K562 (cell line): ENCODE data around the gene OR2AT4. TPM values are rescaled to one million over a fixed set of nuclear protein-coding genes. Genes with fewer than 3 reads are reported as not detected.

Experiments used
- ATF1 ChIP-seq, 2 experiments: fragments of 450-650 bp in 1 of 2; IDR thresholded peaks; 2 replicates each; pipeline ENCODE4 v1.6.1; 2016; ENCODE audit warnings: missing compliant biosample characterization in 1 of 2, missing genetic modification characterization in 1 of 2
- CREB1 ChIP-seq, 2 experiments: sonication (generic) in 1 of 2; formaldehyde crosslinking in 1 of 2; IDR thresholded peaks; 2 replicates each; pipeline versions ENCODE4 v1.6.1 to v1.8.0; 2012 to 2022; ENCODE audit warnings: inconsistent platforms in 1 of 2, mild to moderate bottlenecking in 1 of 2, missing genetic modification reagents in 1 of 2, moderate library complexity in 1 of 2
- CREM ChIP-seq: IDR thresholded peaks from 2 replicates; pipeline ENCODE4 v1.6.1; 2014; ENCODE audit warnings: antibody characterized with exemption, low read depth
- DPF2 ChIP-seq: fragments of 450-650 bp; IDR thresholded peaks from 2 replicates; pipeline ENCODE4 v1.6.1; 2016
- EP300 ChIP-seq: IDR thresholded peaks from 2 replicates; pipeline ENCODE4 v1.6.1; 2012; ENCODE audit warnings: low read length, improper control_type of control experiment
- ESRRB ChIP-seq: fragments of 250-450 bp; sonication (Bioruptor Pico); IDR thresholded peaks from 2 replicates; pipeline ENCODE4 v1.5.0; 2020; ENCODE audit warnings: mild to moderate bottlenecking, moderate library complexity, borderline replicate concordance
- MEIS2 ChIP-seq: fragments of 450-650 bp; IDR thresholded peaks from 2 replicates; pipeline ENCODE4 v1.6.1; 2014; ENCODE audit warnings: mild to moderate bottlenecking; ENCODE audit not compliant: partially characterized antibody
- MLLT1 ChIP-seq, 2 experiments: fragments of 450-650 bp; IDR thresholded peaks; 2 replicates each; pipeline ENCODE4 v1.6.1; 2016
- MNT ChIP-seq, 2 experiments: fragments of 450-650 bp; conservative IDR thresholded peaks; 2 replicates each; pipeline ENCODE4 v1.6.1; 2017; ENCODE audit warnings: mild to moderate bottlenecking in 2 of 2, moderate library complexity in 2 of 2
- NEUROD1 ChIP-seq: fragments of 150-350 bp; IDR thresholded peaks from 2 replicates; pipeline ENCODE4 v1.6.1; 2014; ENCODE audit warnings: borderline replicate concordance, low read length, low read depth; ENCODE audit not compliant: partially characterized antibody
- NR2F6 ChIP-seq: fragments of 450-650 bp; formaldehyde crosslinking; IDR thresholded peaks from 2 replicates; pipeline ENCODE4 v1.4.0; 2020; ENCODE audit warnings: mild to moderate bottlenecking
- NUFIP1 ChIP-seq: fragments of 450-650 bp; IDR thresholded peaks from 2 replicates; pipeline ENCODE4 v1.6.1; 2018; ENCODE audit not compliant: partially characterized antibody
- SIN3A ChIP-seq, 2 experiments: fragments of 150-350 bp in 1 of 2; IDR thresholded peaks; 2 replicates each; pipeline ENCODE4 v1.6.1; 2011 to 2016; ENCODE audit warnings: borderline replicate concordance in 2 of 2, low read depth in 2 of 2, low read length in 2 of 2, mild to moderate bottlenecking in 2 of 2, moderate library complexity in 2 of 2; ENCODE audit not compliant: control insufficient read depth in 1 of 2
- TEAD4 ChIP-seq, 2 experiments: sonication (generic) in 1 of 2; formaldehyde crosslinking in 1 of 2; IDR thresholded peaks; 2 replicates each; pipeline versions ENCODE4 v1.6.1 to v1.8.0; 2012 to 2022; ENCODE audit warnings: borderline replicate concordance in 1 of 2, inconsistent platforms in 1 of 2, low read length in 1 of 2, mild to moderate bottlenecking in 1 of 2, missing genetic modification reagents in 1 of 2
- TOE1 ChIP-seq, 2 experiments: fragments of 450-650 bp in 1 of 2; sonication (generic) in 1 of 2; formaldehyde crosslinking in 1 of 2; IDR thresholded peaks; 2 replicates each; pipeline versions ENCODE4 v1.7.1 to v1.8.0; 2016 to 2022; ENCODE audit warnings: borderline replicate concordance in 2 of 2, mild to moderate bottlenecking in 2 of 2, antibody characterized with exemption in 1 of 2, inconsistent platforms in 1 of 2, low read depth in 1 of 2, missing genetic modification reagents in 1 of 2, moderate library complexity in 1 of 2
- ZBED1 ChIP-seq: IDR thresholded peaks from 2 replicates; pipeline ENCODE4 v1.6.1; 2014
- ZC3H11A ChIP-seq: IDR thresholded peaks from 2 replicates; pipeline ENCODE4 v1.6.1; 2012; ENCODE audit warnings: low read depth, low read length, improper control_type of control experiment
- ZFP36 ChIP-seq: fragments of 150-350 bp; IDR thresholded peaks from 2 replicates; pipeline ENCODE4 v1.6.1; 2018; ENCODE audit warnings: low read length, low read depth; ENCODE audit not compliant: partially characterized antibody
- ZKSCAN3 ChIP-seq: fragments of 250-450 bp; sonication (Bioruptor Pico); IDR thresholded peaks from 2 replicates; pipeline ENCODE4 v1.4.0; 2020
- ZNF134 ChIP-seq: fragments of 250-450 bp; sonication (Bioruptor Pico); conservative IDR thresholded peaks from 2 replicates; pipeline ENCODE4 v1.4.0; 2020
- ZNF274 ChIP-seq: IDR thresholded peaks from 2 replicates; pipeline ENCODE4 v1.6.1; 2011; ENCODE audit warnings: low read depth, mild to moderate bottlenecking, low read length, moderate library complexity, borderline replicate concordance
- ZNF277 ChIP-seq: fragments of 250-450 bp; sonication (Bioruptor Pico); IDR thresholded peaks from 2 replicates; pipeline ENCODE4 v1.8.0; 2022; ENCODE audit warnings: inconsistent platforms, mild to moderate bottlenecking, moderate library complexity, borderline replicate concordance
- ZNF311 ChIP-seq: fragments of 250-450 bp; sonication (Bioruptor Pico); IDR thresholded peaks from 2 replicates; pipeline ENCODE4 v1.4.0; 2020; ENCODE audit warnings: mild to moderate bottlenecking, moderate library complexity
- ZNF384 ChIP-seq: IDR thresholded peaks from 2 replicates; pipeline ENCODE4 v1.6.1; 2012; ENCODE audit warnings: low read depth, low read length, improper control_type of control experiment
- ZNF764 ChIP-seq: fragments of 250-450 bp; sonication (Bioruptor Pico); IDR thresholded peaks from 2 replicates; pipeline ENCODE4 v1.4.0; 2020; ENCODE audit warnings: low read depth, mild to moderate bottlenecking, moderate library complexity
- polyA plus RNA-seq, 8 experiments: library from polyadenylated mRNA; depleted of rRNA in 4 of 8; stranded (reverse) in 5 of 8; unstranded in 3 of 8; fragments of >200 nt; fragmentation: Nextera tagmentation in 2 of 8; fragmentation: Illumina TruSeq in 1 of 8; extraction: Ambion mirVana in 2 of 8; extraction: Trizol in 1 of 8; gene quantifications; 2 replicates each; pipeline versions ENCODE4 v1.2.1 to v1.2.3, GENCODE V29; 2011 to 2014; ENCODE audit warnings: inconsistent platforms in 1 of 8, missing spikeins in 1 of 8
- total RNA-seq, 7 experiments: library from RNA; depleted of rRNA in 6 of 7; stranded (reverse); fragments of >200 nt in 6 of 7; fragmentation: Illumina TruSeq in 2 of 7; extraction: Trizol in 2 of 7; gene quantifications; 2 replicates each; pipeline versions ENCODE4 v1.2.1 to v1.2.3, GENCODE V29; 2011 to 2021; ENCODE audit warnings: low replicate concordance in 1 of 7

OR2AT4 gene
- total and polyA plus RNA-seq, 9 of the 15 experiments (the other 6 are each of a cell fraction or from before 2014, with no cell fraction given) = 0.86 to 3.1 (median 2.0) TPM

- TF ChIP-seq ZNF311 (CRISPR knock-in tag) = peak; percentile 44; the same call in 1 of the 2 replicates
- TF ChIP-seq SIN3A (IDR thresholded peaks at IDR 0.05; ENCODE audit: borderline replicate concordance in 2 of 2, control insufficient read depth in 1 of 2, low read depth in 2 of 2, low read length in 2 of 2) = 0 out of 4 replicates have a peak, but pooled peaks of 1 of the 2 experiments have one; percentile 45
- peak; percentile 70 for TF ChIP-seq DPF2
- no peak for TF ChIP-seq NR2F6 (CRISPR knock-in tag)
- TF ChIP-seq NUFIP1 = peak; percentile 13
- TF ChIP-seq ZBED1 = no peak
- TF ChIP-seq MNT (conservative IDR thresholded peaks at IDR 0.05) = peak; percentile 66 to 78
- peak; percentile 87 for TF ChIP-seq MEIS2
- no peak for TF ChIP-seq ZFP36
- peak in 1 of 2 experiments; percentile 89; a peak in 2 of 4 replicates for TF ChIP-seq MLLT1 (IDR thresholded peaks at IDR 0.05)
- TF ChIP-seq CREM = peak; percentile 51; the same call in 1 of the 2 replicates
- TF ChIP-seq TEAD4 (IDR thresholded peaks at IDR 0.05; ENCODE audit: low read length) = peak; percentile 41; the same call in 1 of the 2 replicates
- TF ChIP-seq TEAD4 (CRISPR knock-in tag; IDR thresholded peaks at IDR 0.05; ENCODE audit: borderline replicate concordance) = no peak
- 0 out of 2 replicates have a peak, but pooled peaks have one; percentile 37 for TF ChIP-seq ZNF134 (CRISPR knock-in tag)
- no peak for TF ChIP-seq ZNF274
- TF ChIP-seq TOE1 (IDR thresholded peaks at IDR 0.05; ENCODE audit: borderline replicate concordance) = peak; percentile 51; the same call in 1 of the 2 replicates
- 0 out of 2 replicates have a peak, but pooled peaks have one; percentile 32 for TF ChIP-seq TOE1 (CRISPR knock-in tag; IDR thresholded peaks at IDR 0.05; ENCODE audit: borderline replicate concordance, low read depth)
- TF ChIP-seq ZNF277 (CRISPR knock-in tag) = no peak
- TF ChIP-seq EP300 = peak; percentile 73
- TF ChIP-seq ESRRB (CRISPR knock-in tag) = no peak
- TF ChIP-seq ZNF764 (CRISPR knock-in tag) = no peak
- TF ChIP-seq ZC3H11A = no peak
- TF ChIP-seq ZNF384 = no peak
- TF ChIP-seq NEUROD1 = peak; percentile 56
- TF ChIP-seq CREB1 (IDR thresholded peaks at IDR 0.05) = no peak
- no peak for TF ChIP-seq CREB1 (CRISPR knock-in tag; IDR thresholded peaks at IDR 0.05)
- TF ChIP-seq ATF1 (CRISPR knock-in tag; IDR thresholded peaks at IDR 0.05) = no peak
- TF ChIP-seq ATF1 (tag; IDR thresholded peaks at IDR 0.05) = peak; percentile 61; the same call in 1 of the 2 replicates
- no peak for TF ChIP-seq ZKSCAN3
Measured at GRCh38 chr11:75100314-75100713, 3.6 kb upstream of the OR2AT4 start (continued).
